HFF-Myc (cell line): Measurements from ENCODE around the gene UCHL1.
"Not testable (repeated sequence)": the region's sequence is repeated elsewhere in the genome, so short reads cannot be mapped to it uniquely, and the experiment has no call there.

ENCODE experiments used
- DNase-seq: peaks from one replicate; pipeline ENCODE4 v3.0.0-alpha.2; 2011; ENCODE audit warnings: low read depth; ENCODE audit errors: extremely low read depth
- H3K4me3 ChIP-seq: replicated peaks from 2 replicates; pipeline ENCODE4 v1.5.1; 2011; ENCODE audit warnings: low read depth, mild to moderate bottlenecking, control low read depth, low read length
- CTCF ChIP-seq: IDR thresholded peaks from 2 replicates; pipeline ENCODE4 v1.5.1; 2012; ENCODE audit warnings: mild to moderate bottlenecking, low read depth, low read length, control low read depth; ENCODE audit errors: missing control alignments

Gene UCHL1

GRCh38 chr4:41267997-41268396 is 11.3 kb downstream of the UCHL1 start:
- H3K4me3 ChIP-seq = no peak overlapping the region
- no peak for DNase-seq
- no peak for TF ChIP-seq CTCF

GRCh38 chr4:41268721-41269517 is 12.2 kb downstream of the UCHL1 start:
- H3K4me3 ChIP-seq = no peak overlapping the region
- DNase-seq = no peak
- TF ChIP-seq CTCF = no peak

- no peak for TF ChIP-seq CTCF
- no peak for DNase-seq
- no peak overlapping the region for H3K4me3 ChIP-seq
Measured at GRCh38 chr4:41269682-41270081, 13.0 kb downstream of the UCHL1 start.

- not testable (repeated sequence) for DNase-seq, H3K4me3 ChIP-seq
Measured at GRCh38 chr4:41275931-41276330, 19.2 kb downstream of the UCHL1 start.

- TF ChIP-seq CTCF = no peak
- DNase-seq = no peak
- H3K4me3 ChIP-seq = no peak overlapping the region
Measured at GRCh38 chr4:41280010-41280409, 23.3 kb downstream of the UCHL1 start.

GRCh38 chr4:41281038-41281634 is 24.4 kb downstream of the UCHL1 start:
- peak; percentile 67 for TF ChIP-seq CTCF
- H3K4me3 ChIP-seq = no peak overlapping the region
- DNase-seq = peak; percentile 78

GRCh38 chr4:41282366-41282765 is 25.6 kb downstream of the UCHL1 start:
- no peak for DNase-seq
- TF ChIP-seq CTCF = no peak
- H3K4me3 ChIP-seq = no peak overlapping the region
